IMR-90 (cell line): ENCODE data around the gene TROAP. TPM values are rescaled to one million over a fixed set of nuclear protein-coding genes. Genes with fewer than 3 reads are reported as not detected.
A peak's percentile ranks its signal among the peaks of the same experiment; 100 is the strongest.

Experiments used
- ATAC-seq: fragments of 200-7000 bp; cut with Tn5 transposase; 2 replicates; pipeline ENCODE4 v1.9.1; 2020; ENCODE audit warnings: low read depth, mild to moderate bottlenecking, moderate library complexity
- BruUV-seq: library from RNA; stranded (reverse); fragments of 400-500 nt; replicated peaks from 2 replicates; lab custom pipeline; 2021; lab: Mats Ljungman, UMichigan
- CTCF ChIA-PET: fragments of 300-600 bp; formaldehyde crosslinking; extraction: SDS; loops from one replicate; lab custom pipeline; 2021; ENCODE audit warnings: antibody characterized with exemption; lab: Yijun Ruan, JAX
- POLR2A ChIA-PET: fragments of 300-600 bp; sonication (Branson Sonifier 250); formaldehyde crosslinking; loops from one replicate; lab custom pipeline; 2022; ENCODE audit warnings: antibody characterized with exemption; ENCODE audit not compliant: unreplicated experiment; lab: Charles Lee
- DNase-seq: peaks from one replicate; pipeline ENCODE4 v3.0.0; 2013
- H2AFZ ChIP-seq: replicated peaks from 2 replicates; pipeline ENCODE3; 2013; ENCODE audit warnings: low read length, mild to moderate bottlenecking; ENCODE audit not compliant: poor library complexity
- H2AK5ac ChIP-seq: 2 replicates; pipeline ENCODE4 v1.6.1; 2013; ENCODE audit warnings: low read depth, low read length, inconsistent platforms
- H2AK9ac ChIP-seq: replicated peaks from 2 replicates; pipeline ENCODE3; 2013; ENCODE audit warnings: mild to moderate bottlenecking, low read depth, low read length, moderate library complexity; ENCODE audit not compliant: poor library complexity
- H2BK120ac ChIP-seq: 2 replicates; pipeline ENCODE4 v1.6.1; 2013; ENCODE audit warnings: low read depth, low read length, inconsistent platforms
- H2BK15ac ChIP-seq: 3 replicates; pipeline ENCODE4 v1.6.1; 2013; ENCODE audit warnings: low read depth, low read length, inconsistent platforms
- H2BK20ac ChIP-seq: 2 replicates; pipeline ENCODE4 v1.6.1; 2013; ENCODE audit warnings: low read depth, mild to moderate bottlenecking, inconsistent platforms, low read length, moderate library complexity
- H2BK5ac ChIP-seq: 2 replicates; pipeline ENCODE4 v1.6.1; 2013; ENCODE audit warnings: mild to moderate bottlenecking, low read depth, low read length, inconsistent platforms; ENCODE audit not compliant: poor library complexity, severe bottlenecking
- H3K14ac ChIP-seq: replicated peaks from 2 replicates; pipeline ENCODE4 v1.6.1; 2013; ENCODE audit warnings: low read depth, low read length, inconsistent platforms
- H3K18ac ChIP-seq: 2 replicates; pipeline ENCODE4 v1.6.1; 2013; ENCODE audit warnings: low read depth, low read length, control low read depth
- H3K23ac ChIP-seq: 2 replicates; pipeline ENCODE4 v1.6.1; 2013; ENCODE audit warnings: low read depth, low read length, inconsistent platforms
- H3K27ac ChIP-seq: 2 replicates; pipeline ENCODE4 v1.5.1; 2013; ENCODE audit warnings: mild to moderate bottlenecking, control low read depth, low read length; ENCODE audit not compliant: insufficient read depth
- H3K27me3 ChIP-seq: 2 replicates; pipeline ENCODE4 v1.6.1; 2013; ENCODE audit warnings: low read length; ENCODE audit not compliant: control insufficient read depth, insufficient read depth
- H3K36me3 ChIP-seq: 2 replicates; pipeline ENCODE4 v1.6.1; 2013; ENCODE audit warnings: low read length, mixed read lengths; ENCODE audit not compliant: control insufficient read depth, insufficient read depth
- H3K4ac ChIP-seq: 2 replicates; pipeline ENCODE4 v1.6.1; 2013; ENCODE audit warnings: low read depth, low read length, inconsistent platforms
- H3K4me1 ChIP-seq: 2 replicates; pipeline ENCODE4 v1.6.1; 2013; ENCODE audit warnings: low read length, mixed read lengths; ENCODE audit not compliant: control insufficient read depth, insufficient read depth
- H3K4me2 ChIP-seq: 2 replicates; pipeline ENCODE4 v1.6.1; 2013; ENCODE audit warnings: low read depth, mild to moderate bottlenecking, control low read depth, low read length, moderate library complexity
- H3K4me3 ChIP-seq: 2 replicates; pipeline ENCODE4 v1.5.1; 2013; ENCODE audit warnings: low read depth, mild to moderate bottlenecking, control low read depth, low read length, moderate library complexity; ENCODE audit not compliant: insufficient read depth
- H3K56ac ChIP-seq: 2 replicates; pipeline ENCODE4 v1.6.1; 2013; ENCODE audit warnings: low read length, inconsistent platforms; ENCODE audit not compliant: insufficient read depth; ENCODE audit errors: extremely low read depth
- H3K79me1 ChIP-seq, 2 experiments: 2 replicates each; pipeline ENCODE4 v1.6.1; 2013; ENCODE audit warnings: low read length in 2 of 2, inconsistent platforms in 1 of 2, low read depth in 1 of 2
- H3K9ac ChIP-seq: 2 replicates; pipeline ENCODE4 v1.6.1; 2013; ENCODE audit warnings: low read depth, low read length, control low read depth
- H3K9me1 ChIP-seq: 2 replicates; pipeline ENCODE4 v1.6.1; 2013; ENCODE audit warnings: low read length, inconsistent platforms; ENCODE audit not compliant: insufficient read depth
- H3K9me3 ChIP-seq: 2 replicates; pipeline ENCODE4 v1.6.1; 2013; ENCODE audit warnings: low read length; ENCODE audit not compliant: control insufficient read depth, insufficient read depth
- H4K20me1 ChIP-seq: 2 replicates; pipeline ENCODE4 v1.6.1; 2013; ENCODE audit warnings: low read length, inconsistent platforms; ENCODE audit not compliant: insufficient read depth
- H4K5ac ChIP-seq: 2 replicates; pipeline ENCODE4 v1.6.1; 2013; ENCODE audit warnings: mild to moderate bottlenecking, low read depth, low read length, control low read depth
- H4K8ac ChIP-seq, 2 experiments: 2 replicates each; pipeline ENCODE4 v1.6.1; 2013; ENCODE audit warnings: low read depth in 2 of 2, low read length in 2 of 2, control low read depth in 1 of 2, inconsistent platforms in 1 of 2
- H4K91ac ChIP-seq: 2 replicates; pipeline ENCODE4 v1.6.1; 2013; ENCODE audit warnings: low read depth, low read length, inconsistent platforms; ENCODE audit not compliant: insufficient read depth
- BHLHE40 ChIP-seq: fragments of 150-350 bp; IDR thresholded peaks from 2 replicates; pipeline ENCODE4 v1.6.1; 2016; ENCODE audit warnings: mild to moderate bottlenecking, low read depth, low read length
- CEBPB ChIP-seq: IDR thresholded peaks from 2 replicates; pipeline ENCODE4 v1.6.1; 2012; ENCODE audit warnings: low read depth, low read length, improper control_type of control experiment
- FOS ChIP-seq: fragments of 150-350 bp; IDR thresholded peaks from 2 replicates; pipeline ENCODE4 v1.6.1; 2016; ENCODE audit warnings: low read depth, low read length
- MAZ ChIP-seq: IDR thresholded peaks from 2 replicates; pipeline ENCODE4 v1.6.1; 2012; ENCODE audit warnings: low read depth, mild to moderate bottlenecking, low read length, improper control_type of control experiment, moderate library complexity, borderline replicate concordance
- MXI1 ChIP-seq: IDR thresholded peaks from 2 replicates; pipeline ENCODE4 v1.6.1; 2012; ENCODE audit warnings: low read depth, mild to moderate bottlenecking, low read length, moderate library complexity, borderline replicate concordance
- NFE2L2 ChIP-seq: fragments of 150-350 bp; IDR thresholded peaks from 2 replicates; pipeline ENCODE4 v1.6.1; 2016; ENCODE audit warnings: low read depth, mild to moderate bottlenecking, low read length
- RCOR1 ChIP-seq: IDR thresholded peaks from 2 replicates; pipeline ENCODE4 v1.6.1; 2012; ENCODE audit warnings: mild to moderate bottlenecking, low read length, improper control_type of control experiment; ENCODE audit not compliant: insufficient replicate concordance
- SMC3 ChIP-seq: fragments of 150-350 bp; IDR thresholded peaks from 2 replicates; pipeline ENCODE4 v1.6.1; 2016; ENCODE audit warnings: low read depth, mild to moderate bottlenecking, antibody characterized with exemption, low read length, moderate library complexity
- WGBS, 2 experiments: methylation state at CpG; one replicate each; pipeline versions ENCODE4 v1.1.5 to v1.1.7; 2013; ENCODE audit warnings: missing lambda C conversion rate in 2 of 2; ENCODE audit not compliant: insufficient read length in 1 of 2; ENCODE audit errors: extremely low coverage in 2 of 2; 5-methylcytosine and 5-hydroxymethylcytosine counted together
- dilution Hi-C: fragments of 300-500 bp; cut with HindIII; formaldehyde crosslinking; loops from one replicate; pipeline ENCODE4 v1.14.3; 2018; ENCODE audit warnings: low sequenced_read_pairs; ENCODE audit not compliant: unreplicated experiment
- in situ Hi-C: fragments of 300-500 bp; cut with MboI; formaldehyde crosslinking; loops from 3 replicates; pipeline ENCODE4 v1.14.3; 2019; ENCODE audit warnings: low sequenced_read_pairs, inconsistent platforms, mixed read lengths
- intact Hi-C: fragments of 100-400 bp; cut with micrococcal nuclease; formaldehyde crosslinking; loops from 2 replicates; pipeline ENCODE4 v1.10.0; 2022
- polyA plus RNA-seq, 3 experiments: library from polyadenylated mRNA; depleted of rRNA; stranded (reverse); fragments of >200 nt; gene quantifications; 2 replicates each; pipeline ENCODE4 v1.2.3, GENCODE V29; 2012; ENCODE audit warnings: low replicate concordance in 1 of 3
- total RNA-seq: library from RNA; depleted of rRNA; stranded (reverse); fragments of >200 nt; gene quantifications from 2 replicates; pipeline ENCODE4 v1.2.3, GENCODE V29; 2012
- TF ChIP-seq, protein P1 (sequence below): fragments of 150-350 bp; IDR thresholded peaks from 2 replicates; pipeline ENCODE4 v1.6.1; 2017; ENCODE audit warnings: mild to moderate bottlenecking, antibody characterized with exemption, low read length, low read depth
- TF ChIP-seq, protein P2 (sequence below): fragments of 150-350 bp; IDR thresholded peaks from 2 replicates; pipeline ENCODE4 v1.6.1; 2016; ENCODE audit warnings: low read depth, mild to moderate bottlenecking, low read length, moderate library complexity, borderline replicate concordance

TROAP gene
- total and polyA plus RNA-seq, 2 of the 4 experiments (the other 2 are of a cell fraction): 21.5 to 29.3 TPM

DNA sequence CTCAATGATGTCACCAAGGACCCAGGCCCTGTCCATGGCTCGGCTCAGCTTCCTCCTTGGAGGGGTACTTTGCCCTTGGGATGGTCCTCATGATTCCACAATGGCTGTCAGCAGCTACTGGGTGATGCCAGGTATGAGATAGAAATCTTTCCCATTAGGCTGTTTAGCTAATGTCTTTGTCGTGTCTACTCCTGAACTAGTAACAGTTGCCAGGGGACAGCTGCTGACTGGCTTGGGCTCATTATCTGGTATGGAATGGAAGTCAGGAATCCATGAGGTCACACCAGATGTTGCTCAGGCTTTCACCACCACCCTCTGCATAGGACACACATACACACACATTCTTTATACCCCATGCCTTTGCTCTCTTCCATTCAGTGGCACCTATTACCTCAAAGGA lies 18.9 kb upstream of the TROAP start:
- ChIA-PET CTCF (interaction anchor here (1.2 kb wide), 2 partner anchors 27 to 44 kb away, joined by 3 read pairs; no protein-coding TSS in a partner anchor), POLR2A (no interaction called here)
- no peak overlapping the region for H3K23ac ChIP-seq
- in situ Hi-C loops (no loop called here), dilution Hi-C loops (no loop called here), intact Hi-C loops (no loop called here)
- 0 out of 2 replicates have a peak, but pooled peaks cover 4% of the 10 kb centered on the region for H3K9me1 ChIP-seq
- no peak overlapping the region for H3K4me2 ChIP-seq
- H3K4me3 ChIP-seq: no peak overlapping the region
- H2AK5ac ChIP-seq: no peak overlapping the region
- no peaks in the 10 kb centered on the region; the same call in 1 of the 2 replicates for H3K9me3 ChIP-seq
- H2AK9ac ChIP-seq: no peak overlapping the region
- no peak overlapping the region for H2BK5ac ChIP-seq
- WGBS, 2 experiments: 100% methylated on average over 1 of the region's 2 CpGs; no CpG with 5 or more reads in 1 of the 2 experiments
- no peak overlapping the region for H3K9ac ChIP-seq
- no peak for TF ChIP-seq SMC3
- TF ChIP-seq MAZ: no peak
- no peak for TF ChIP-seq MXI1
- TF ChIP-seq BHLHE40: no peak
- TF ChIP-seq FOS: no peak
- TF ChIP-seq, protein P1, sequence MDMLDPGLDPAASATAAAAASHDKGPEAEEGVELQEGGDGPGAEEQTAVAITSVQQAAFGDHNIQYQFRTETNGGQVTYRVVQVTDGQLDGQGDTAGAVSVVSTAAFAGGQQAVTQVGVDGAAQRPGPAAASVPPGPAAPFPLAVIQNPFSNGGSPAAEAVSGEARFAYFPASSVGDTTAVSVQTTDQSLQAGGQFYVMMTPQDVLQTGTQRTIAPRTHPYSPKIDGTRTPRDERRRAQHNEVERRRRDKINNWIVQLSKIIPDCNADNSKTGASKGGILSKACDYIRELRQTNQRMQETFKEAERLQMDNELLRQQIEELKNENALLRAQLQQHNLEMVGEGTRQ: no peak
- no peak for TF ChIP-seq RCOR1
- TF ChIP-seq CEBPB: no peak
- no peak for TF ChIP-seq NFE2L2
- TF ChIP-seq, protein P2, sequence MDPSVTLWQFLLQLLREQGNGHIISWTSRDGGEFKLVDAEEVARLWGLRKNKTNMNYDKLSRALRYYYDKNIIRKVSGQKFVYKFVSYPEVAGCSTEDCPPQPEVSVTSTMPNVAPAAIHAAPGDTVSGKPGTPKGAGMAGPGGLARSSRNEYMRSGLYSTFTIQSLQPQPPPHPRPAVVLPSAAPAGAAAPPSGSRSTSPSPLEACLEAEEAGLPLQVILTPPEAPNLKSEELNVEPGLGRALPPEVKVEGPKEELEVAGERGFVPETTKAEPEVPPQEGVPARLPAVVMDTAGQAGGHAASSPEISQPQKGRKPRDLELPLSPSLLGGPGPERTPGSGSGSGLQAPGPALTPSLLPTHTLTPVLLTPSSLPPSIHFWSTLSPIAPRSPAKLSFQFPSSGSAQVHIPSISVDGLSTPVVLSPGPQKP: no peak
- H4K91ac ChIP-seq: no peak overlapping the region
- no peak overlapping the region for H3K18ac ChIP-seq
- no peaks in the 10 kb centered on the region for H3K36me3 ChIP-seq
- DNase-seq: peak; percentile 62
- no peak overlapping the region for H2BK120ac ChIP-seq
- H2AFZ ChIP-seq: no peak overlapping the region
- H3K56ac ChIP-seq: no peak overlapping the region
- no peak overlapping the region for H3K4ac ChIP-seq
- H4K5ac ChIP-seq: no peak overlapping the region
- no peaks in the 10 kb centered on the region for H3K79me1 ChIP-seq
- H2BK20ac ChIP-seq: no peak overlapping the region
- no peak overlapping the region for H3K27ac ChIP-seq
- H3K14ac ChIP-seq: no peak overlapping the region
- no peaks in the 10 kb centered on the region for H4K20me1 ChIP-seq
- H3K27me3 ChIP-seq: peaks cover 24% of the 10 kb centered on the region
- H4K8ac ChIP-seq: no peak overlapping the region
- no peaks in the 10 kb centered on the region for H3K4me1 ChIP-seq
- ATAC-seq: peak; percentile 53
- no TSS peak for BruUV-seq
- H2BK15ac ChIP-seq: no peak overlapping the region
